Neuronal stem cell (in vitro differentiated cells): Measurements from ENCODE around the gene AGK.

Source experiments
- DNase-seq: peaks from one replicate; pipeline ENCODE4 v3.0.0-alpha.2; 2013; ENCODE audit warnings: low spot score
- H2AFZ ChIP-seq: one replicate; pipeline ENCODE4 v1.6.1; 2013; ENCODE audit warnings: mild to moderate bottlenecking, low read length, inconsistent platforms
- H2AK5ac ChIP-seq: 2 replicates; pipeline ENCODE4 v1.6.1; 2013; ENCODE audit warnings: low read depth, mild to moderate bottlenecking, inconsistent platforms, low read length, moderate library complexity, mixed read lengths
- H2BK120ac ChIP-seq: 2 replicates; pipeline ENCODE4 v1.6.1; 2013; ENCODE audit warnings: low read depth, mild to moderate bottlenecking, inconsistent platforms, low read length, moderate library complexity, mixed read lengths
- H2BK12ac ChIP-seq: one replicate; pipeline ENCODE4 v1.6.1; 2013; ENCODE audit warnings: low read length, inconsistent platforms
- H2BK15ac ChIP-seq: 2 replicates; pipeline ENCODE4 v1.6.1; 2013; ENCODE audit warnings: mild to moderate bottlenecking, low read length, inconsistent platforms, mixed read lengths
- H2BK5ac ChIP-seq: one replicate; pipeline ENCODE4 v1.6.1; 2013; ENCODE audit warnings: inconsistent platforms, mild to moderate bottlenecking, low read length, moderate library complexity
- H3K14ac ChIP-seq: one replicate; pipeline ENCODE4 v1.6.1; 2013; ENCODE audit warnings: low read length, inconsistent platforms
- H3K18ac ChIP-seq: 2 replicates; pipeline ENCODE4 v1.6.1; 2013; ENCODE audit warnings: low read length, inconsistent platforms
- H3K23ac ChIP-seq: 2 replicates; pipeline ENCODE4 v1.6.1; 2013; ENCODE audit warnings: low read depth, mild to moderate bottlenecking, mixed read lengths, low read length, inconsistent platforms; ENCODE audit not compliant: poor library complexity
- H3K27ac ChIP-seq: replicated peaks from 3 replicates; pipeline ENCODE4 v1.5.1; 2013; ENCODE audit warnings: low read length, inconsistent platforms
- H3K27me3 ChIP-seq, 3 experiments: 2 replicates each; pipeline ENCODE4 v1.6.1; 2013; ENCODE audit warnings: low read length in 3 of 3, mild to moderate bottlenecking in 2 of 3, inconsistent platforms in 1 of 3, low read depth in 1 of 3, mixed read lengths in 1 of 3, moderate library complexity in 1 of 3; ENCODE audit not compliant: control insufficient read depth in 3 of 3, insufficient read depth in 3 of 3
- H3K36me3 ChIP-seq, 2 donors: replicated peaks in 1 of 2; 2 replicates each; pipeline ENCODE4 v1.6.1; 2013; ENCODE audit warnings: low read length in 2 of 2; ENCODE audit not compliant: control insufficient read depth in 2 of 2, insufficient read depth in 2 of 2
- H3K4ac ChIP-seq: 2 replicates; pipeline ENCODE4 v1.6.1; 2013; ENCODE audit warnings: inconsistent platforms, mild to moderate bottlenecking, low read length, moderate library complexity
- H3K4me1 ChIP-seq, 2 donors: 1 replicate in 1 of 2; 2 replicates in 1 of 2; pipeline ENCODE4 v1.6.1; 2013; ENCODE audit warnings: low read length in 2 of 2, low read depth in 1 of 2; ENCODE audit not compliant: control insufficient read depth in 2 of 2, insufficient read depth in 1 of 2
- H3K4me2 ChIP-seq: one replicate; pipeline ENCODE4 v1.6.1; 2013; ENCODE audit warnings: mild to moderate bottlenecking, low read length, inconsistent platforms; ENCODE audit not compliant: insufficient read depth, poor library complexity, severe bottlenecking
- H3K4me3 ChIP-seq, 2 donors: 2 replicates each; pipeline ENCODE4 v1.5.1; 2013; ENCODE audit warnings: low read length in 2 of 2, mild to moderate bottlenecking in 2 of 2, inconsistent platforms in 1 of 2, moderate library complexity in 1 of 2
- H3K79me1 ChIP-seq: one replicate; pipeline ENCODE4 v1.6.1; 2013; ENCODE audit warnings: low read depth, mild to moderate bottlenecking, inconsistent platforms, low read length, moderate library complexity
- H3K9ac ChIP-seq: one replicate; pipeline ENCODE4 v1.6.1; 2013; ENCODE audit warnings: mild to moderate bottlenecking, low read depth, low read length, inconsistent platforms; ENCODE audit not compliant: poor library complexity
- H3K9me3 ChIP-seq, 2 donors: replicated peaks in 1 of 2; 2 replicates each; pipeline versions ENCODE3 to v1.6.1; 2013; ENCODE audit warnings: low read length in 2 of 2, mild to moderate bottlenecking in 2 of 2, inconsistent platforms in 1 of 2, low read depth in 1 of 2, mixed read lengths in 1 of 2, moderate library complexity in 1 of 2; ENCODE audit not compliant: control insufficient read depth in 2 of 2, insufficient read depth in 1 of 2
- H4K8ac ChIP-seq: one replicate; pipeline ENCODE4 v1.6.1; 2013; ENCODE audit warnings: low read depth, mild to moderate bottlenecking, inconsistent platforms, low read length, moderate library complexity
- H4K91ac ChIP-seq: one replicate; pipeline ENCODE4 v1.6.1; 2013; ENCODE audit warnings: low read length, low read depth, mild to moderate bottlenecking, inconsistent platforms; ENCODE audit not compliant: poor library complexity
- WGBS, 2 donors: extraction: QIAGEN DNeasy Blood & Tissue Kit; methylation state at CpG; one replicate each; pipeline ENCODE4 v1.1.7; 2013; ENCODE audit warnings: missing lambda C conversion rate in 2 of 2, mixed read lengths in 1 of 2; ENCODE audit not compliant: insufficient read length in 2 of 2, insufficient replicate concordance in 1 of 2; ENCODE audit errors: extremely low coverage in 2 of 2; 5-methylcytosine and 5-hydroxymethylcytosine counted together

Gene AGK

GRCh38 chr7:141631525-141631924, 80.3 kb downstream of the AGK start:
- no CpG with 5 or more reads among the region's 2 CpGs for WGBS, 2 donors
- H3K4ac ChIP-seq = no peak overlapping the region
- H3K23ac ChIP-seq = no peak overlapping the region
- H3K27me3 ChIP-seq = no peaks in the 10 kb centered on the region
- H3K4me3 ChIP-seq = no peak overlapping the region
- H3K27ac ChIP-seq = no peak overlapping the region
- no peak overlapping the region for H3K14ac ChIP-seq
- no peak overlapping the region for H2BK15ac ChIP-seq
- no peaks in the 10 kb centered on the region for H3K9me3 ChIP-seq
- H4K8ac ChIP-seq = no peak overlapping the region
- H2AFZ ChIP-seq = no peak overlapping the region
- DNase-seq = no peak
- no peak overlapping the region for H3K9ac ChIP-seq
- H2AK5ac ChIP-seq = no peak overlapping the region
- H3K4me1 ChIP-seq = no peaks in the 10 kb centered on the region
- H3K36me3 ChIP-seq = peaks cover 2 to 39% of the 10 kb centered on the region in 2 donors
- no peaks in the 10 kb centered on the region for H3K79me1 ChIP-seq
- H4K91ac ChIP-seq = no peak overlapping the region
- H2BK120ac ChIP-seq = no peak overlapping the region
- H2BK12ac ChIP-seq = no peak overlapping the region
- no peak overlapping the region for H2BK5ac ChIP-seq
- H3K18ac ChIP-seq = no peak overlapping the region
- no peak overlapping the region for H3K4me2 ChIP-seq

GRCh38 chr7:141634065-141634464, 82.9 kb downstream of the AGK start:
- WGBS, 2 donors = no CpG with 5 or more reads among the region's 5 CpGs
- peaks cover 2 to 50% of the 10 kb centered on the region in 2 donors for H3K36me3 ChIP-seq

GRCh38 chr7:141636053-141636452, 84.8 kb downstream of the AGK start:
- WGBS, 2 donors = no CpG with 5 or more reads among the region's 3 CpGs
- Histone ChIP-seq H2BK5ac (no peak overlapping the region), H3K27me3 (no peaks in the 10 kb centered on the region), H2BK12ac (no peak overlapping the region), H3K36me3 (peaks cover 2 to 60% of the 10 kb centered on the region in 2 donors), H3K23ac (no peak overlapping the region), H4K91ac (no peak overlapping the region), H3K9me3 (no peaks in the 10 kb centered on the region), H2BK120ac (no peak overlapping the region), H2BK15ac (no peak overlapping the region), H3K79me1 (no peaks in the 10 kb centered on the region), H3K4me3 (no peak overlapping the region), H2AK5ac (no peak overlapping the region), H4K8ac (no peak overlapping the region), H3K9ac (no peak overlapping the region), H3K4me1 (no peaks in the 10 kb centered on the region), H3K4ac (no peak overlapping the region), H2AFZ (no peak overlapping the region), H3K27ac (no peak overlapping the region), H3K18ac (no peak overlapping the region), H3K4me2 (no peak overlapping the region), H3K14ac (no peak overlapping the region)
- DNase-seq = no peak

More at GRCh38 chr7:141634065-141634464, 82.9 kb downstream of the AGK start:
- Histone ChIP-seq H3K27ac (no peak overlapping the region), H3K4me3 (no peak overlapping the region), H3K23ac (no peak overlapping the region), H2BK12ac (no peak overlapping the region), H3K14ac (no peak overlapping the region), H2BK15ac (no peak overlapping the region), H3K9ac (no peak overlapping the region), H2AFZ (no peak overlapping the region), H3K4me2 (no peak overlapping the region), H2AK5ac (no peak overlapping the region), H2BK120ac (no peak overlapping the region), H2BK5ac (no peak overlapping the region), H3K4ac (no peak overlapping the region), H3K79me1 (no peaks in the 10 kb centered on the region), H3K4me1 (no peaks in the 10 kb centered on the region), H3K18ac (no peak overlapping the region), H3K27me3 (no peaks in the 10 kb centered on the region), H3K9me3 (no peaks in the 10 kb centered on the region), H4K8ac (no peak overlapping the region), H4K91ac (no peak overlapping the region)
- DNase-seq = no peak

- Histone ChIP-seq H3K4me2 (no peak overlapping the region), H2AK5ac (no peak overlapping the region), H3K9me3 (no peaks in the 10 kb centered on the region), H2AFZ (no peak overlapping the region), H3K4me3 (no peak overlapping the region), H4K8ac (no peak overlapping the region), H3K14ac (no peak overlapping the region), H3K27me3 (no peaks in the 10 kb centered on the region), H3K27ac (no peak overlapping the region), H3K9ac (no peak overlapping the region), H4K91ac (no peak overlapping the region), H3K4me1 (no peaks in the 10 kb centered on the region), H2BK12ac (no peak overlapping the region), H2BK120ac (no peak overlapping the region), H2BK5ac (no peak overlapping the region), H3K4ac (no peak overlapping the region), H3K79me1 (no peaks in the 10 kb centered on the region), H3K23ac (no peak overlapping the region), H2BK15ac (no peak overlapping the region), H3K36me3 (peaks cover 0 to 73% of the 10 kb centered on the region in 2 donors), H3K18ac (no peak overlapping the region)
- no peak for DNase-seq
- WGBS, 2 donors = no CpG with 5 or more reads among the region's 2 CpGs
These were observed 89.1 kb downstream of the AGK start for GRCh38 chr7:141640239-141640840.
